Effector CD8-positive, alpha-beta T cell (primary cell): ENCODE measurements around the gene FMNL2.

Experiments used
- DNase-seq: peaks from one replicate; lab custom pipeline; 2025; lab: John Stamatoyannopoulos, UW

The FMNL2 gene

DNA sequence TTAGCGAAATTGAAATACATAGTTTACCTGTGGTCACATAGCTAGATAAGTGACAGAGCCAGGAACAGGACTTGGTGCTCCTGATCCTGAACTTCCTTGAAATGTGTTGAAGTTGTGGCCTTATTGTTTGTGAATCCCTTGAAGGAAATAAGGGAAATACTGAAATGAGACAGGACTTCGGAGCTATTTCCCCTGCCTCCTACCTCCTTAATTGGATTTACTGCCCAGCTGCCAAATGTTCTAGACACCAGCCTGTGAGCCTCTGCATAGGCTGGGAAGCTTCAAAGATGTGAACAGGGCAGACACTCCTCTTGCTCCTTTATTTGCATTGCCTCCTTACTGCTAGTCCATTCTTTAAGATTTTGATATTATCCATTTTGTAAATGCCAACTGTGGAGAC lies 247.1 kb downstream of the FMNL2 start:
- no peak for DNase-seq

DNA sequence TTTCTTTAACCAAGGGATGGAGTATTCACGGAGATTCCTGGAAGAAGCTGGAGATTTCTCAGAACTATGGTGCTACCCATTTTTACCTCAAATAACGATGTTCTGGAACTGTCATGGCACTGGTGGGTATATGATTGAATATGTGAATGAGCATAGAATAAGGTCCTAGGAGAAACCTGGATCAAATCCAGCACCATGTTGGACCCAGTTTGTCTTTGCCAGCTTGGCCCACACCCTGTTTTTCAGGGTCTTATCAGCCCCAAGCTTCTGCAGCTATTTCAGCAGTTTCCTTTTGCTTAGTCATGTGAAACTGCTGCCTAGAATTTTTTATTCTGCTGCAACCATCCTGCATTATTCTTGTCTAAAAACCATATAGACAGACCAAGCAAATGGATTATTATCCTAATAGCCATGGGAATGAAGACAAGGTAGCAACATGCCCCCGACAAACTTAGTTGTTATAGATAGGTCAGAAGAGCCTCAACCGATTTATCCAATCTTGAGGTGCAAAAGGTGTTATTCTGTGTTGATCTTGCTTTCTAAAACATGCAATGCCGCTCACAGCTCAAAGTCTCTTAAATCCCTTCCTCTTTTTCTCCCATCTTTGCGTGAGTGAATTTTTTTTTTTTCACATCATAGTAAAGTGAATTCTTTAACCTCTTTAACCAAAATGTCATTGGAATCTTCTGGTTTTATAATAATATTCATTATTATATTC lies 248.7 kb downstream of the FMNL2 start:
- no peak for DNase-seq

DNA sequence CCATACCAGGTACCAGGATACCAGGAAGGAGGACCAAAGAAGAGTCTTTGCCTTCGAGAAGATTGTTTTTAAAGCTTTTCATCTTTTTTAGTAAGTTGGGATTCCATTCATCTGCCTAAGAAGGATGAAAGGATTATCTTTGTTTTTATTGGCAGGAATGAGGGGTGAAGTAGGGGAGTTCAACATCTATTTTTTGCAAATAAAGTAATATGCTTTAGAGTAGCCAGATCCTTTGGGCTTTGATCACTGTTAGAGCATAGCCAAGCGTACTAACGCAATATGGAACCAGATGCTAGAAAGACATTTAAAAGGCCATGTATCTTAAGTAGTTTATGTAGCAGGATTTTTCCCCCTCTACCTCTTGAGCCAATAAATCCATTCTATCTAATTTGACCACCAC lies 249.3 kb downstream of the FMNL2 start:
- no peak for DNase-seq

DNA sequence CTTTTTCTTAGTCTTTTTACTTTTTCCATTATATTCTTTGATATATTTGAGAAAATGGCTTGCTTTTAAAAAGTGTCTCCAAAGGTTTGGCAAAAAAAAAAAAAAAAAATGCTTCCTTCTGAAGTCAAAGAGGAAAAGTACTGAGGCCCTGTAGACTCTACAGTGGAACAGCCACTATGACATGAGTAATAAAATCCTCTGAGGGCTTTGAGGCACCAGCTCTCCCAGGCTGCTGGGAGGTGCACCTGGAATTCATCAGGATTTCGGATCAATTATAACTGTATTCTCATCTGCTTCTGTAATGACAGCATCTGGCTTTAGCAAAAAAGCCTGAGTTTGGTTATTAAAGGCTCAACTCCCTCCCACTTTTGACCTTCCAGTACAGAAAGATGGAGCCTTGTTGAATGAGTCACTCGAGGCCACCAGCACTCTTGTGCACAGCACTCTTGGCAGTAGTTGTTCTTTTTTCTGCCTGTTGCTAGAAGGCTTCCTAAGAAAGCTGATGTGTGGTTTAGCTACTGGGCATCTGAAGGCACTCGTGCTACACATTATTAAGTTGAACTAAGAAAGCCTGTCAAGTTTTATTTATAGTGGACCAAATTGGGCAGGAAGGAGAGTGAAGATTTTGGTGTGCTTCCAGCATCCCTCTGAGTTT lies 251.0 kb downstream of the FMNL2 start:
- DNase-seq: no peak

DNA sequence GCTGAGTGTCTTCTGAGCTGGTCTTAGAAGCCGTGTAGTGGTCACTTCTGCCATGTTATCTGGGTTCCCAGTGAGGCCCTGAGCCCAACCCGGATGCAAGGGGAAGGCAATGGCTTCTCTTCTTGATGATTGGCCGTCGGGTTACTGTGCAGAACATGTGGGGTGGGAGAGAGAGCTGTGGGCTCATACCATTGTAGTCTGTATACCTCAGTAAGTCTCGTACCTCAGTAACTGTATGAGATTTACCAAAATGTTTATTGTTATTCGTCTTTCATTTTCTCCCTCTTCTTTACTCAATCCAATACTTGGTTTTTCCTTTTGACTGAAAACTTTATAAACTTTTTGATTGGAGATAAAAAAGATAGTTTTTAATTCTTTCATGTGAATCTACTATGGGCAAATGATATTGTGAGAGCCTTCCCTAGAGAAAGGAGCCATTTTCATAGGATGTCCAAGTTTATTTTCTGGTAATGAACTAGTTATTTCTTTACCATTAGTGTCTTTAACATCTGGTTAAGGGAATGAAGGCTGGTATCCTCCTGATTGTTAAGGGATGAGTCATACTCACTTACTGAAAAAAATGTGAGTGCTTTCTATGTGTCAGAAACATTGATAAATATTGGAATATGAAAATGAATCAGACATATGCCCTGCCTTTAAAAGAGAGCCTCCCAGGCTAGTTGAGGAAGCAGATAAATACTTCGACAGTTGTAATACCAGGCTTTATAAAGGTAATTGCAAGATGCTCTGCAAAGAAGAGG lies 252.4 kb downstream of the FMNL2 start:
- no peak for DNase-seq

DNA sequence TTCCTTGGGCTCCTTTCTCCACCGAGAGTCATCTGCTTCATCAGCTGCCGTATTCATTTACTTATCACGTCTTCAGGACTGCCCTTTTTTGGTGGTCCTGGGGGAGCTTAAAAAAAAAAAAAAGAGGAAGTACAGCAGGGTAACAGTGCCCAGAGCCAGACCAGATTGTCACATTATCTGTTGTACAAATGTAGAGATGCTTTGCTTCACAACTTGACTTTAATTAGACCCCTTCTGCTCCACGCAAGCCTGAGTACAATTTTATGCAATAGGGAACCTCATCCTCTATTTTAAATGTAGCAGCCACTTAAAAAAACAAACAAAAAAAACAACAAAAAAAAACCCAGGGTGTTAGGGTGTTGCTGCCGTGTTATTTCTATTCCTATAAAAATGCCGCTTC lies 254.0 kb downstream of the FMNL2 start:
- DNase-seq: no peak

GRCh38 chr2:152594022-152594766 lies 259.2 kb downstream of the FMNL2 start:
- no peak for DNase-seq

DNA sequence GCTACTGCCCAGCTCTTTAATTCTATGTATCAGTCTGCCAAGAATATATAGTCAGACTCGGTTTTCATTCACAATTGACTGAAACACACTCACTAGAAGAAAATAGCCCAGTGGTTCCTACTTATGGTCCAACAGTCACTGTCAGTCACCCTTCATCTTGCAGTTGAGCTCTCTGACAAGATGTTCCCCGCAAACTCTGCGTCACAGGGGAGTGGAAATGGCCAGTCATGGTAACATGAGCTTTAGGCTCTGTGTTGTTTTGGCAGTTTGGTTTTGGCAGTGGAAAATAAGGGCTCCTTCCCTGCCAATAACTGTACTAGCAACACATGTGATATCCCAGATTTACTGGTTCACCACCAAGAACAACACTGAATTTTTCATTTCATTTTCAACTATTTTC lies 259.8 kb downstream of the FMNL2 start:
- no peak for DNase-seq

DNA sequence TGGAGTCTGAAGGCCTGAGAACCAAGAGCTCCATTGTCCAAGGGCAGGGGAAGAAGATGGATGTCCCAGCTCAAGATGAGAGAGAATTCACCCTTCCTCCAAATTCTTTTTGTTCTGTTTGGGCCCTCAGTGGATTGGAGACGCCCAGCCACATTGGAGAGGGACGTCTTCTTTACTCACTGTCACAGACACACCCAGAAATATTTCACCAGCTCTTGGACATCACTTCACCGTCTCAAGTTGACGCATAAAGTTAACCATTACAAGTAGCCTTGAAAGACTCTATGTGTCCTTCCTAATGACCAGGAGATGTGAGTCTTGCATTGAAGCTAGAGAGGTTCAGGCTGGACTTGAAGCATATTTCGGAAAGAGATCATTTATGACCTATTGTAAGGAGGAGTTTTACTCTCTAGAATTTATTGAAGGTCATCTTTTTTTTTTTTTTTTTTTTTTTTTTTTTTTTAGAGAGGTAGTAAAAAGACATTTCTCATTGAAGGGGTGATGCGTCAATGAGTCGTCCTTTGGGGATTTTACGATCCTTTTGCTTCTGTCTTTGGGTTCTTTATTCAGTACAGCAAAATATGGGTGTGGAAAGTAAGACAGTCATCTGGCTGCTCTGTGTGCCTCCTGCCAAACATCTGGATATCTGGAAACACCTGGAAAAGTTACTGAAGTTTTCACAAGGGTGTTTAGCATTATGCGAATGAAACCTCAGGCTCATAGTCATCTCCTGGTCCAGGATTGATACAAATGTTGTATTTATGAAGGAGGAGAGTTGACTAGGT lies 264.2 kb downstream of the FMNL2 start:
- no peak for DNase-seq

GRCh38 chr2:152600051-152600657 lies 265.2 kb downstream of the FMNL2 start:
- DNase-seq: no peak

DNA sequence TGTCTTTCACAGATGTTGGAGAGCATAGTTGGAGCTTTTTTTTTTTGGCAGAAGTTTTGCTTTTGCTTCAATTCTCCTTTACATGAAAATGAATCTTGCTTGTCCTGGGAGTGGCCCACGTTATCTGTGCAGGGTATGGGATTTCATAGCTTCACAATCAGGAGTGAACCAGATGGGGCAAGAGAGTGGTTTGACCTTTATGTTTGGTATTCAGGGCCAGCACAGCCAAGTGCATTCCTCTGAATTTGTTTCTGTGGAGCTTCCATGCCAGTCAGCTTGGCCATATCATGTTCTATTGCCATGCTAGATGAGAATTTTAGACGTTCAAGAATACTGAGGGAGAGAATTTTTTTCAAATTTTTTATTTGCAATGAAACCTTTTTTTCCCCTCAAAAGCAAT lies 265.7 kb downstream of the FMNL2 start:
- no peak for DNase-seq

GRCh38 chr2:152602750-152603149 lies 267.8 kb downstream of the FMNL2 start:
- no peak for DNase-seq

GRCh38 chr2:152603166-152603565 lies 268.2 kb downstream of the FMNL2 start:
- DNase-seq: no peak

DNA sequence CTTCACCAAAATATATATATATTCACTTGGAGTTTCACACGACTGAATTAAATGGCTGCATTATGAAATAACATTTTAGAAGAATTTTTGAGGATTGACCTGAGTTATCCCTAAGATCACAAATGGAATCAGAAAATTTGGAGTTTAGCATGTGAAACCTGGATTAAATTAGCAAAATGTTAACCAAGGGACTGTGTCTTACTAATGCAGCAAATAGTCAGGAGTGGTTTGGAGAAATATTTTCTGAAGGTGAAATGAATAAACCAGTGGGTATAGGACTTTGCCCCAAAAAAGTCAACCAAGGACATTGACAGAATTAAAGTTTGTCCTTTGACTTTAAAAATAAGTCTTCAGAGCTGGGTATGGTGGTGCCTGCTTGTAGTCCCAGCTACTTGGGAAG lies 271.1 kb downstream of the FMNL2 start:
- no peak for DNase-seq

- DNase-seq: no peak
Observed at GRCh38 chr2:152606941-152607340, 272.0 kb downstream of the FMNL2 start.

GRCh38 chr2:152607793-152608300 lies 272.9 kb downstream of the FMNL2 start:
- no peak for DNase-seq

DNA sequence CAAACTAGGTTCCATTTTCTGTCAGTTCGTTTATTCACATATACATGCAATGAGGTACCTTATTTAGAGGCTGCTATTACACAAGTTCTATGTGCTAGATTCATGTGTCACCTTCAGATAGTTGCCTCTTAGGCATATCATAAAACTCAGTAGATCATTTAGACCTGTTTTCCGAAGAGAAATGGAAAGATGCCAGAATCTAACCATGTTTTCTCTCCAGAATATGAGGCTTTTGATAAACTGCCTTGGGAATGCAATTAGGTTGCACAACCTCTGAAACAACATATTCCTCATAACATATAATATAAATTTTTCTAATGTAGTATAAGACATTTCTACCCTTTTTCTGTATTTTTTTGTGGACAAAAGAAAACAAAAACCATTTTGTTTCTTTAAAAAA lies 274.2 kb downstream of the FMNL2 start:
- no peak for DNase-seq

DNA sequence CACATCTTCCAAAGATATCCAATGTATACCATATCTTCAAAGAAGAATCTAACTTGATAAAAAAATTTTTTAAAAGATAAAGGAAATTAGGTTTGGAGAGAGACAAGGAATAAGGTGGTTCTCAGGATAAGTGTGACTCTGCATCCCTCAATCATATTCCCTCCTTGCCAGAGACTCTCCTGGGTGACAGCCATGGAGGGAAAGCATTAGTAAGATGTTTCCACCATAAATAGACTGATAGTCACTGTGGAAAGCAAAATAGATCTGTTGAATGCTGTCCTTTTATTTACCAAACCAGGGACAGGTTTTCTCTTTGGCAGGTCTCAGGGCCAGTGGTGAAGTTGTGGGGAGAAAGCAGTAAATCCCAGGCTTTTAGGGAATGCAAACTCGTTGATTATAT lies 274.7 kb downstream of the FMNL2 start:
- DNase-seq: no peak

GRCh38 chr2:152611458-152612231 lies 276.7 kb downstream of the FMNL2 start:
- DNase-seq: no peak

- no peak for DNase-seq
Observed at GRCh38 chr2:152613235-152613634, 278.3 kb downstream of the FMNL2 start.
